PC-3 (cell line): ENCODE measurements around the gene DNM2. TPM values are rescaled to one million over a fixed set of nuclear protein-coding genes. Genes with fewer than 3 reads are reported as not detected.

Source experiments
- ATAC-seq: fragments of 200-7000 bp; cut with Tn5 transposase; 2 replicates; pipeline ENCODE4 v1.9.1; 2020; ENCODE audit warnings: mild to moderate bottlenecking, moderate library complexity
- BruUV-seq: library from RNA; stranded (reverse); fragments of 400-500 nt; replicated peaks from 2 replicates; lab custom pipeline; 2021; lab: Mats Ljungman, UMichigan
- CTCF ChIA-PET: fragments of 300-600 bp; sonication (Branson Sonifier 250); formaldehyde crosslinking; loops from one replicate; lab custom pipeline; 2022; ENCODE audit warnings: antibody characterized with exemption; lab: Charles Lee
- POLR2A ChIA-PET: fragments of 300-600 bp; sonication (Branson Sonifier 250); formaldehyde crosslinking; loops from one replicate; lab custom pipeline; 2022; ENCODE audit warnings: antibody characterized with exemption; ENCODE audit not compliant: unreplicated experiment; lab: Charles Lee
- DNase-seq: peaks from one replicate; pipeline ENCODE4 v3.0.0-alpha.2; 2015
- H2AFZ ChIP-seq: fragments of 300-600 bp; sonication (generic); 2 replicates; pipeline ENCODE4 v1.6.0; 2016; ENCODE audit warnings: antibody characterized with exemption, low read length
- H3F3A ChIP-seq: fragments of 300-600 bp; sonication (generic); one replicate; pipeline ENCODE4 v1.6.0; 2017; ENCODE audit warnings: antibody characterized with exemption, low read length, control low read depth, mild to moderate bottlenecking; ENCODE audit not compliant: unreplicated experiment
- H3K27ac ChIP-seq: fragments of 300-600 bp; sonication (generic); 2 replicates; pipeline ENCODE4 v1.5.1; 2016; ENCODE audit warnings: mild to moderate bottlenecking, low read length
- H3K27me3 ChIP-seq: fragments of 300-600 bp; sonication (generic); 2 replicates; pipeline ENCODE4 v1.6.1; 2016; ENCODE audit warnings: low read length, mixed read lengths
- H3K36me3 ChIP-seq: fragments of 300-600 bp; sonication (generic); 2 replicates; pipeline ENCODE4 v1.6.1; 2016; ENCODE audit warnings: low read depth, mixed run types, low read length, mixed read lengths
- H3K4me1 ChIP-seq: fragments of 300-600 bp; sonication (generic); 2 replicates; pipeline ENCODE4 v1.5.1; 2016; ENCODE audit warnings: low read length; ENCODE audit not compliant: insufficient read depth
- H3K4me2 ChIP-seq: fragments of 300-600 bp; sonication (generic); 2 replicates; pipeline ENCODE4 v1.6.0; 2016; ENCODE audit warnings: low read length
- H3K4me3 ChIP-seq: fragments of 300-600 bp; sonication (generic); 2 replicates; pipeline ENCODE4 v1.5.1; 2016; ENCODE audit warnings: mild to moderate bottlenecking, low read length, mixed read lengths
- H3K79me2 ChIP-seq: fragments of 300-600 bp; sonication (generic); 2 replicates; pipeline ENCODE4 v1.6.1; 2017; ENCODE audit warnings: low read length, mixed read lengths
- H3K9ac ChIP-seq: fragments of 300-600 bp; sonication (generic); 2 replicates; pipeline ENCODE4 v1.6.0; 2016; ENCODE audit warnings: mild to moderate bottlenecking, low read length
- H3K9me2 ChIP-seq: fragments of 300-600 bp; sonication (generic); replicated peaks from 2 replicates; pipeline ENCODE4 v1.6.1; 2016; ENCODE audit warnings: mixed run types, low read length, mixed read lengths
- H3K9me3 ChIP-seq: fragments of 300-600 bp; sonication (generic); 2 replicates; pipeline ENCODE4 v1.6.1; 2016; ENCODE audit warnings: low read length, mixed read lengths
- H4K20me1 ChIP-seq: fragments of 300-600 bp; sonication (generic); 2 replicates; pipeline ENCODE4 v1.6.1; 2016; ENCODE audit warnings: low read length, mixed read lengths
- CTCF ChIP-seq: fragments of 300-600 bp; sonication (generic); conservative IDR thresholded peaks from 2 replicates; pipeline ENCODE4 v1.5.1; 2017; ENCODE audit warnings: antibody characterized with exemption, low read depth, mild to moderate bottlenecking, low read length
- EZH2 ChIP-seq: fragments of 300-600 bp; sonication (generic); IDR thresholded peaks from one replicate; pipeline ENCODE4 v1.6.1; 2017; ENCODE audit warnings: antibody characterized with exemption, mild to moderate bottlenecking, low read length; ENCODE audit not compliant: unreplicated experiment
- EZH2phosphoT487 ChIP-seq: fragments of 300-600 bp; sonication (generic); IDR thresholded peaks from 2 replicates; pipeline ENCODE4 v1.6.1; 2018; ENCODE audit warnings: mild to moderate bottlenecking, antibody characterized with exemption, low read length, borderline replicate concordance
- intact Hi-C: fragments of 100-400 bp; cut with micrococcal nuclease; formaldehyde crosslinking; loops from 2 replicates; pipeline ENCODE4 v1.9.0; 2023
- total RNA-seq: library from RNA; depleted of rRNA; stranded (reverse); fragments of >200 nt; gene quantifications from 2 replicates; pipeline ENCODE4 v1.2.3, GENCODE V29; 2014

DNM2 gene
- total RNA-seq, 1 experiment from 2014 or later = 150 TPM

DNA sequence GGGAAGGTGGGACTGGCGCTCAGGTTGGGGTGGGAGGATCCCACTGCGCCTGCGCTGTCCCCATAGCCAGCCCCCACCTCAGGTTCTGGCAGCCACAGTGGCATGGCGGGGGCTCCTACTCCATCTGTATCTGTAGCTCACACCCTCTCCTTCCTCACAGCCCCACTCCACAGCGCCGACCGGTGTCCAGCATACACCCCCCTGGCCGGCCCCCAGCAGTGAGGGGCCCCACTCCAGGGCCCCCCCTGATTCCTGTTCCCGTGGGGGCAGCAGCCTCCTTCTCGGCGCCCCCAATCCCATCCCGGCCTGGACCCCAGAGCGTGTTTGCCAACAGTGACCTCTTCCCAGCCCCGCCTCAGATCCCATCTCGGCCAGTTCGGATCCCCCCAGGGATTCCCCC lies 112.1 kb downstream of the DNM2 start:
- BruUV-seq = no TSS peak
- no peaks in the 10 kb centered on the region for H3K27me3 ChIP-seq
- CTCF ChIA-PET = interaction anchor here (1.1 to 1.3 kb wide), 2 partner anchors 34 to 112 kb away, joined by 3 to 4 read pairs; partner anchors contain the start of gene DNM2

DNA sequence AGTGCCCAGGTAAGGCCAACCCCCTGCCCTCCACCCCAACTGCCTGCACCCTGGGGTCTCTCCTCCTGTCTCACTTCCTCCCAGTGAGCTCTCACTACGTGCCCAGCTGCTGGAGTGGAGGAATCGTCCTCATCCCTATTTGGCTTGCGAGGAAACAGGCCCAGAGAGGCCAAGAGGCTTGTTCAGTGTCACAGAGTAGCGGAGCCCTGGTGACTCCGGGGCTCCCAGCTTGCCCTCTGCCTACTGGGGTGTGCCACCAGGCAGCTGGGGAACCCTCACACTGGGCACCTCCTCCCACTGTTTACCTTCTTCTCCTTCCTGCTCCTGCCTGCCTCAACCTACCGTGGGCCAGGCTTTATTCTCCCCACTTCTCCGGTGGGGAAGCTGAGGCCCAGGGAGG lies 112.5 kb downstream of the DNM2 start:
- Histone ChIP-seq H3K4me3 (no peak overlapping the region), H2AFZ (no peak overlapping the region), H3K27me3 (no peaks in the 10 kb centered on the region), H3K4me1 (peaks cover 6% of the 10 kb centered on the region), H3K27ac (no peak overlapping the region), H3K9ac (no peak overlapping the region), H3K9me2 (no peaks in the 10 kb centered on the region), H3F3A (no peaks in the 10 kb centered on the region), H4K20me1 (no peaks in the 10 kb centered on the region), H3K79me2 (no peaks in the 10 kb centered on the region), H3K36me3 (peaks cover 25% of the 10 kb centered on the region; the same call in 1 of the 2 replicates), H3K4me2 (no peak overlapping the region), H3K9me3 (no peaks in the 10 kb centered on the region)
- no peak for DNase-seq
- ChIA-PET POLR2A (no interaction called here), CTCF (no interaction called here)
- no TSS peak for BruUV-seq
- no peak for ATAC-seq
- TF ChIP-seq EZH2phosphoT487 (no peak), EZH2 (no peak), CTCF (no peak)
- intact Hi-C loops = no loop called here

More for the DNA sequence above, 112.1 kb downstream of the DNM2 start:
- intact Hi-C loops = no loop called here
- no peak overlapping the region for H2AFZ ChIP-seq
- H3K4me1 ChIP-seq = peaks cover 3% of the 10 kb centered on the region
- no peaks in the 10 kb centered on the region for H3K79me2 ChIP-seq
- DNase-seq (no peak), ATAC-seq (no peak)
- H3F3A ChIP-seq = no peaks in the 10 kb centered on the region
- TF ChIP-seq CTCF (no peak), EZH2phosphoT487 (no peak)
- H3K36me3 ChIP-seq = peaks cover 26% of the 10 kb centered on the region
- no peak overlapping the region for H3K9ac ChIP-seq
- POLR2A ChIA-PET = no interaction called here
- no peak overlapping the region for H3K27ac ChIP-seq
- H4K20me1 ChIP-seq = no peaks in the 10 kb centered on the region
- no peak overlapping the region for H3K4me3 ChIP-seq
- no peaks in the 10 kb centered on the region for H3K9me3 ChIP-seq
- H3K9me2 ChIP-seq = no peaks in the 10 kb centered on the region
- no peak overlapping the region for H3K4me2 ChIP-seq

GRCh38 chr19:10830931-10831779 lies 113.3 kb downstream of the DNM2 start:
- CTCF ChIA-PET = no interaction called here
- Histone ChIP-seq H3K4me1 (peaks cover 6% of the 10 kb centered on the region), H3K4me3 (no peak overlapping the region), H3K36me3 (peaks cover 25% of the 10 kb centered on the region; the same call in 1 of the 2 replicates), H3K27ac (no peak overlapping the region), H3K9me2 (no peaks in the 10 kb centered on the region), H2AFZ (no peak overlapping the region), H3F3A (no peaks in the 10 kb centered on the region), H4K20me1 (no peaks in the 10 kb centered on the region), H3K79me2 (no peaks in the 10 kb centered on the region), H3K9me3 (no peaks in the 10 kb centered on the region), H3K4me2 (no peak overlapping the region), H3K9ac (no peak overlapping the region), H3K27me3 (no peaks in the 10 kb centered on the region)
- intact Hi-C loops = no loop called here
- DNase-seq = no peak
- ATAC-seq = no peak
- BruUV-seq = no TSS peak
- POLR2A ChIA-PET = no interaction called here
- TF ChIP-seq CTCF = no peak
- no peak for TF ChIP-seq EZH2phosphoT487
- TF ChIP-seq EZH2 = no peak
